GM12801 (cell line): ENCODE measurements around the gene GTPBP3.

Source experiments
- CTCF ChIP-seq: IDR thresholded peaks from one replicate; pipeline ENCODE4 v1.5.1; 2011; ENCODE audit warnings: control low read depth; ENCODE audit not compliant: insufficient read length; ENCODE audit errors: extremely low read depth

Gene GTPBP3

GRCh38 chr19:17338433-17339078 lies 1.2 kb downstream of the GTPBP3 start:
- no peak for TF ChIP-seq CTCF

- no peak for TF ChIP-seq CTCF
Observed at GRCh38 chr19:17339088-17339741, 1.9 kb downstream of the GTPBP3 start.

- TF ChIP-seq CTCF: no peak
Observed at GRCh38 chr19:17340302-17340870, 3.0 kb downstream of the GTPBP3 start.

GRCh38 chr19:17340871-17341357 lies 3.6 kb downstream of the GTPBP3 start:
- no peak for TF ChIP-seq CTCF

- TF ChIP-seq CTCF: no peak
Observed at GRCh38 chr19:17341386-17341785, 4.0 kb downstream of the GTPBP3 start.

- no peak for TF ChIP-seq CTCF
Observed at GRCh38 chr19:17341845-17342244, 4.5 kb downstream of the GTPBP3 start.

- TF ChIP-seq CTCF: peak; percentile 15
Observed at GRCh38 chr19:17346109-17346671, 8.8 kb downstream of the GTPBP3 start.
